Activated effector memory CD4-positive, alpha-beta T cell treated with Interleukin-2 at 50 U/mL for 16 hours (primary cell): ENCODE measurements around the gene DNAH6.
"Not testable (repeated sequence)": the region's sequence is repeated elsewhere in the genome, so short reads cannot be mapped to it uniquely, and the experiment has no call there.

ENCODE experiments used
- DNase-seq: peaks from one replicate; pipeline ENCODE4 v3.0.0-alpha.2; 2020

Gene DNAH6

GRCh38 chr2:84846741-84847142 lies 330.4 kb downstream of the DNAH6 start:
- DNase-seq: no peak

DNA sequence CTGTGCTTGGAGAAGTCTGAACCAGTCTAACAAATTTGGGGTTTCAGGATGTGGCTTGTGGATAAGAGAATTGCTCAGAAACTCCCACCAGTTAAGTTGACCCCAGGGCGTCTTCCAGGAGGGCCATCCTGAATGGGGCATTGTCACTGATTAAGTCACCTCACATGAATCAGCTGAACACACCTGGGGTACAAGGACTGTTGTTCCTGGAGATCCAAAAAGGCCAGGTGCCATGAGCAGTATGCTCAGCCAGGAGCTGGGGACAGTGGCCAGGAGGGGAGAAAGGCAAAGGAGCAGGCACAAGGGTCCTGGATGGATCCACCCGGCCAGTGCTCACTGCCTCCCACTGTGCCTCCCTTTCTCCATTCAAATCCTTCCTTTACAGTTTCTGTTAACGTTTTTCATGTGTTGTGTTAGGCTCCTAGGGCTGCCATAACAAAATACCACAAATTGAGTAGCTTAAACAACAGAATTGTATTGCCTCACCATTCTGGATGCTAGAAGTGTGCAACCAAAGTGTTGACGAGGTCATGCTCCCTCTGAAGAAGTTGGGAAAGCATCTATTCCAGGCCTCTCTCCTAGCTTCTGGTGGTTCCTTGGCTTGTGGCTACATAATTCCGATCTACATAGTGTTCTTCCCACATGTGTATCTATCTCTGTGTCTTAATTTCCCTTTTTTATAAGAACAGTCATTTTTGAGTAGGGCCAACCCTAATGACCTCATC lies 331.2 kb downstream of the DNAH6 start:
- no peak for DNase-seq

- peak; percentile 51 for DNase-seq
These were observed 333.1 kb downstream of the DNAH6 start for GRCh38 chr2:84849271-84849952.

GRCh38 chr2:84850471-84850870 lies 334.2 kb downstream of the DNAH6 start:
- DNase-seq: no peak

DNA sequence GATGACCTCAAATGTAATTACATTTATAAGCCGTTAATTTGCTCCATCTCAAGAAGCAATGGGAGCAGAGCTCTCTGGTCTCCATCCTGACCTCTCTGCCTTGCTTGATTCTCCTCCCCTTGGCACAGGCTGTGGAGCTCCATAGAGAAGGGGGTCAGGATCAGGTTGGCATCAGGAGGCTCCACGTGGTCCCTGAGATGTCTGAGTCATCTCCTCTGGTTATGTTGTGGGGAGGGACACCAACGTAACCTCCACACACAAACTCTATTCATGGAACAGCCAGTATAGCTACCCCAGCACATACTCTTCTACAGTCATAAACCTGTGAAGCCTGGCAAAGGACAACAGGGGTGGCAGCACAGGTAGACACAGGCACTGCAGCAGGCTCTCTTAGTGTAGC lies 335.6 kb downstream of the DNAH6 start:
- DNase-seq: no peak

- DNase-seq: no peak
These were observed 338.6 kb downstream of the DNAH6 start for GRCh38 chr2:84854850-84855249.

- DNase-seq: no peak
These were observed 339.4 kb downstream of the DNAH6 start for GRCh38 chr2:84855731-84856130.

- DNase-seq: no peak
These were observed 340.5 kb downstream of the DNAH6 start for GRCh38 chr2:84856787-84857186.

GRCh38 chr2:84857566-84857965 lies 341.3 kb downstream of the DNAH6 start:
- DNase-seq: no peak

DNA sequence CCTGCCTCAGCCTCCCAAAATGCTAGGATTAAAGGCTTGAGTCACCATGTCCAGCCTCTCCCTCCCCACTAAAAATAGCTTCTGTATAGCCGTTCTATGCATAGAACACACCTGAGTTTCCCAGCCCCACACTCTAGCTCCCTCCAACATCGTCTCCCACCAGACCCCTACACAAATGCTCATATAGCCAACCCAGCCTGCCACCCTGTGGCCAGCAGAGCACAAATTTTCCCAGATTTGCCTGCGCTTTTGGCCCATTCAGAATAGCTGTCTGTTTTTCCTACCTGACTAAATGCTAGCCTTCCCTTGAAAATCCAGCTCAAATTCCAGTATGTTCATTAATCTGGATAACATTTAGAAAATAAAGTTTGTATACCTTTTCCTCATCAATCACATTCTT lies 341.8 kb downstream of the DNAH6 start:
- no peak for DNase-seq

GRCh38 chr2:84858937-84859336 lies 342.6 kb downstream of the DNAH6 start:
- DNase-seq: no peak

- DNase-seq: no peak
These were observed 345.2 kb downstream of the DNAH6 start for GRCh38 chr2:84861539-84861938.

- DNase-seq: no peak
These were observed 345.7 kb downstream of the DNAH6 start for GRCh38 chr2:84862006-84862405.

DNA sequence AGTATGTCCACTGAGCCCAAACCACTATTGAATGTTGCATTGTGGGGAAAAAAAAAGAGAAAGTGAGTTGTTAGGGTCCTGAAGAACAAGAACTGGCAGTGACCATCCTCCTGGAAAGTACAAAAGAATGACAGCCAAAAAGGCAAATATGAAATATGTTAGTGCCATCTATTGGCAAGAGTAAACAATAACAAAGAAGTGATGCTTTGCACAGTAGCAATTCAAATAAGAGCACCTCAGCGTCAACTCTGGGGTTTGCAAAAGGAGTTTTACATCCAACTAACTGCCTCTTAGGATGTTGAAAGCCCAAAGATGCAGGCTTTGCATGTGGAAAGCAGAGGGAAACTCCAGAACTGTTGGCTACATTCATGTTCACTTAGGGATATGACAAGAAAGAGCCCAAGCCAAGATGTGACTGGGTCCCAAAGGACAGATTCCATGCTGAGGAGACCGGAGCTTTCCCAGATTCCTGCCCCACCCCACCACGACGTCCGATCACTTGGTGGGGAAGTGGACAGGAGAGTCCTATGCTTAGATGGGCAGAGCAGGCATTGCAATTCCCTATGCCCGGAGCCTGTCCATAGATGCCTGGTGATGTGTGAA lies 349.0 kb downstream of the DNAH6 start:
- DNase-seq: no peak

DNA sequence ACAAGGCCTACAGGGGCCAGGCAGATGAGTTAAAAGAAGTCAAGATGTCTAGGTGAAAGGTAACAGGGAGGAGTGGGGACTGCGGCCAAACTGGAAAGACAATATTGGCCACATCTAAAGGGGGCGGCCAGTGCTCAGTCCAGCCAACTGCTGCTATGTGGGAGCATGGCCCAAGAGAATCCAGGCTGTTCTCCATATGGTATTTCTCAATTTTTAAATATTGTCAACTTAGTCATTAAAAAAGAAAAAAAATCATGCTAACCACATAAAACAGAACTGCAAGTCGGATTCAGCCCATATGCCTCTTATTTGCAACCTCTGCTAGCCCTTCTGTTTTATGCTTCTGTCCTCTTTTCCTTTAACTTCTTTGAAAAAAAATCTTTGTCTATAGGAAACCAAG lies 349.8 kb downstream of the DNAH6 start:
- DNase-seq: no peak

GRCh38 chr2:84868327-84868726 lies 352.0 kb downstream of the DNAH6 start:
- DNase-seq: not testable (repeated sequence)
